ENCODE results near the gene LBP.

GRCh38 chr20:38363004-38363747 lies 16.9 kb downstream of the LBP start:
- TF ChIP-seq NFRKB (IDR thresholded peaks at IDR 0.05), result no peak
- TF ChIP-seq L3MBTL2 (conservative IDR thresholded peaks at IDR 0.05), result no peak
- no peak for TF ChIP-seq LEF1 (IDR thresholded peaks at IDR 0.05; ENCODE audit: borderline replicate concordance)
- TF ChIP-seq SUZ12 (IDR thresholded peaks at IDR 0.05), result no peak
- TF ChIP-seq FOXM1 (IDR thresholded peaks at IDR 0.05; ENCODE audit: borderline replicate concordance), result no peak
- TF ChIP-seq SP1 (IDR thresholded peaks at IDR 0.05), result no peak
- no peak for TF ChIP-seq HDGF (IDR thresholded peaks at IDR 0.05; ENCODE audit: borderline replicate concordance)
- no peak for TF ChIP-seq FOXA1 (IDR thresholded peaks at IDR 0.05)
- no peak for TF ChIP-seq TARDBP (IDR thresholded peaks at IDR 0.05)
- TF ChIP-seq BHLHE40 (IDR thresholded peaks at IDR 0.05; ENCODE audit: borderline replicate concordance), result no peak
- TF ChIP-seq ELF4 (IDR thresholded peaks at IDR 0.05), result no peak
